HAP-1 (cell line): Measurements from ENCODE around the gene CLTA.
A peak's percentile ranks its signal among the peaks of the same experiment; 100 is the strongest.
"Not testable (repeated sequence)": the region's sequence is repeated elsewhere in the genome, so short reads cannot be mapped to it uniquely, and the experiment has no call there.

Experiments
- DNase-seq, 2 experiments: peaks; one replicate each; pipeline ENCODE4 v3.0.0-alpha.2; 2016 to 2020; ENCODE audit warnings: low spot score in 2 of 2
- H3K27me3 ChIP-seq: fragments of 250-450 bp; sonication (Bioruptor Pico); 2 replicates; pipeline ENCODE4 v1.5.1; 2020; ENCODE audit warnings: low read depth, mild to moderate bottlenecking, moderate library complexity
- H3K36me3 ChIP-seq: fragments of 250-450 bp; sonication (Bioruptor Pico); replicated peaks from 2 replicates; pipeline ENCODE4 v1.5.1; 2020; ENCODE audit warnings: mild to moderate bottlenecking
- H3K4me1 ChIP-seq: fragments of 250-450 bp; sonication (Bioruptor Pico); 2 replicates; pipeline ENCODE4 v1.5.1; 2020; ENCODE audit warnings: mild to moderate bottlenecking
- H3K4me3 ChIP-seq: fragments of 250-450 bp; sonication (Bioruptor Pico); 2 replicates; pipeline ENCODE4 v1.5.1; 2020; ENCODE audit warnings: mild to moderate bottlenecking, moderate library complexity
- H3K9me3 ChIP-seq: fragments of 250-450 bp; sonication (Bioruptor Pico); 2 replicates; pipeline ENCODE4 v1.5.1; 2020; ENCODE audit warnings: mild to moderate bottlenecking, moderate library complexity
- in situ Hi-C: fragments of 300-500 bp; cut with MboI; formaldehyde crosslinking; loops from 3 replicates; pipeline ENCODE4 v1.14.3; 2020; ENCODE audit warnings: low sequenced_read_pairs, inconsistent platforms, mixed read lengths

CLTA gene

DNA sequence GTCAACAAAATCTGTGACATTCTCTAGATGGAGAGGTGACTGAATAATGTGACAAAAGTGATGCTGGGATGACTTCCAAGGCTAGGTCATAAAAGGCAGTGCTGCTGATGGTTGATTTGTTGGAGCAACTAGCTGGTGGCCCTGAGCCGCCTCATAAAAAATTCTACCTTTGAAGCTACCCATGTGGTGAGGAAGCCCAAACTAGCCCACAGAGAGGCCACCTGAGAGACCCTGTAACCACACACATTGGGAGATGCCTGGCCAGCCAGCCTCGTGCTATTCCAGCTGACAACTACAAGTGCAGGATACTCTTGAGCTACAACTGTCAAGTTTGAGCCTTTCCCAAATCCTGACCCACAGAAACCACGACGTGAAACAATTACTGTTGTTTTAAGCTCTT lies 22.7 kb downstream of the CLTA start:
- Histone ChIP-seq H3K36me3 (peaks cover 73% of the 10 kb centered on the region), H3K4me3 (no peak overlapping the region), H3K4me1 (peaks cover 2% of the 10 kb centered on the region; the same call in 1 of the 2 replicates), H3K27me3 (no peaks in the 10 kb centered on the region), H3K9me3 (no peaks in the 10 kb centered on the region)
- no peak for DNase-seq
- in situ Hi-C loops: no loop called here

DNA sequence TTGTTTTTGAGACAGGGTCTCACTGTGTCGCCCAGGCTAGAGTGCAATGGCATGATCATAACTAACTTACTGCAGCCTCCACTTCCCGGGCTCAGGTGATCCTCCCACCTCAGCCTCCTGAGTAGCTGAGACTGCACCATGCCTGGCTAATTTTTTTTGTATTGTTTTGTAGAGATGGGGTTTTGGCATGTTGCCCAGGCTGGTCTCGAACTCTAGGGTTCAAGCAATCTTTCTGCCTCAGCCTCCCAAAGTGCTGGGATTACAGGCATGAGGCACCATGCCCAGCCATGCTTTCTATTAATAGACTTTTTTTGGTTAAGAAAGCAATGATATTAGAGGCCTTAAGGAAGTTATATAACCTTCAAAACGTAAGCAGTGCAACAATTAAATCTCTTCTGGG lies 23.3 kb downstream of the CLTA start:
- Histone ChIP-seq H3K9me3 (no peaks in the 10 kb centered on the region), H3K27me3 (no peaks in the 10 kb centered on the region), H3K4me3 (no peak overlapping the region), H3K36me3 (peaks cover 73% of the 10 kb centered on the region), H3K4me1 (peaks cover 2% of the 10 kb centered on the region; the same call in 1 of the 2 replicates)
- DNase-seq: no peak
- in situ Hi-C loops: no loop called here

DNA sequence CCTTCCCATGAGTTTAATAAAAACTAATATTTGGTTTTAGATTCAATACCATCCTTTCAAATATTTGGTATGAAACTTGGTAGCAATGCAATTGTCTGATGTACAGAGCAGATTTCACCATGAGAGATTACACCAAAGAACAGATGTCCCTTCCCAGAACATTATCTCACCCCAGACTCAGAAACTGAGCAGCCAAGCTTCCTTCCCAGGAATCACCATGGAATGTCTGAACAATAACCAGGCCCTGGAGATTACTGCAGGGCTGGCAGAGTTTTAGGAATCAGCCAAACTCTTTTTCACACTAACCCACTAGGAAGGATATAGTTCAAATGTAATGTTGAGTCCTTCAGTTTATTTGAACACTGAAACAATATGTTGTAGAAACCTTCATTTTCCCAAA lies 23.9 kb downstream of the CLTA start:
- Histone ChIP-seq H3K9me3 (no peaks in the 10 kb centered on the region), H3K4me3 (no peak overlapping the region), H3K27me3 (no peaks in the 10 kb centered on the region), H3K4me1 (peaks cover 2% of the 10 kb centered on the region; the same call in 1 of the 2 replicates), H3K36me3 (peaks cover 74% of the 10 kb centered on the region)
- in situ Hi-C loops: no loop called here
- DNase-seq: no peak

DNA sequence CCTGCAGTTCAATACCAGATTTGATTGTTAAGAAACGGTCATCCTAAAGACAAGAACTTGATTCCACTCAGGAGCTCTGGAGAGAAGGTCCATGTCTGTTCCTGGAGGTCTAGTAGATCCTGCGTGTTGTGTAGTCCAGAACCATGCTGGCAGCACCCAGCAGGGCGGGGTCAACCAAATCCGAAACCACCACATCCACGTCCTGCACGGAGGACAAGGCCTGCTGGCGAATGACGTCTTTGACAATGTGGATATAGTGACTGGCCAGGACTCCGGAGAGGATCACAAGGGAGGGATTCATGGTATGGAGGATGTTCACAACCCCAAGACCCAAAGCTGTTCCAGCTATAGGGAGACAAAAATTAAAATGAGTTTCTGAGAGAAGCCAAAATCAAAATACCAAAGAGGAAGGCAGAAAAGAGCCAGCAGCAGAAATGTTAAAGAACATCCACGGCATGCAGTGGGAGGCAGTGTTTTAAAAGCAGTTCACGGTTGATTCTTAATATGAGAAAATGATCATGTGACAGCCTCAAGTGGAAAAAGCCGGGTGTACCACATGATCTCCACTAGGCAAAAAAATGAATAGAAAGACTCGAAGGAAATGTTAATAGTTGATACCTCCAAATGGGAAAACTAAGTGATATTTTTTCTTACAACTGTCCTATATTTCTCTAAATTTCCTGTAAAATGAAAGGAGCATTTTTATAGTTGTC lies 26.7 kb downstream of the CLTA start:
- in situ Hi-C loops: no loop called here
- H3K36me3 ChIP-seq: peaks cover 69% of the 10 kb centered on the region

DNA sequence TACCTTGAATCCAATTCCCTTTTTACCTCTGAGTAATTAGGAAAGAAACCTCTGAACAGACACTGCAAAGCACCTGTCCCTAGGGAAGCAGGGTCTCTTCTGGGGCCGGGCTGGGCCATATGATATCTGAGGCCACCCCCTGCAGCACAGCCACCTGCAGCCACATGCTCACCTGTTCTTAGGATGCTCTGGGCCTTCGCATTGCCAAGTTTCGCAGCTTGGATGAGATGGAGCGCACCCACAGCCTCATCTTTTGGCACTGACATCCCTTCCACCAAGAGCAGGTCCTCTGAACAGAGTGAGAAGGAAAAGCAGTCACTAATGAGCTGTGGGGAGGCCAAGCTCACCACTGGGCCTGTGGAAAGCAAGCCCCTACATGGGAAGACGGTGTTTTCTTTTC lies 27.3 kb downstream of the CLTA start:
- Histone ChIP-seq H3K27me3 (no peaks in the 10 kb centered on the region), H3K4me1 (peaks cover 2% of the 10 kb centered on the region; the same call in 1 of the 2 replicates), H3K36me3 (peaks cover 72% of the 10 kb centered on the region), H3K9me3 (no peaks in the 10 kb centered on the region), H3K4me3 (no peak overlapping the region)
- in situ Hi-C loops: no loop called here
- no peak for DNase-seq

More for the DNA sequence above, 26.7 kb downstream of the CLTA start:
- Histone ChIP-seq H3K27me3 (no peaks in the 10 kb centered on the region), H3K4me3 (no peak overlapping the region), H3K4me1 (peaks cover 2% of the 10 kb centered on the region; the same call in 1 of the 2 replicates), H3K9me3 (no peaks in the 10 kb centered on the region)
- DNase-seq: no peak

DNA sequence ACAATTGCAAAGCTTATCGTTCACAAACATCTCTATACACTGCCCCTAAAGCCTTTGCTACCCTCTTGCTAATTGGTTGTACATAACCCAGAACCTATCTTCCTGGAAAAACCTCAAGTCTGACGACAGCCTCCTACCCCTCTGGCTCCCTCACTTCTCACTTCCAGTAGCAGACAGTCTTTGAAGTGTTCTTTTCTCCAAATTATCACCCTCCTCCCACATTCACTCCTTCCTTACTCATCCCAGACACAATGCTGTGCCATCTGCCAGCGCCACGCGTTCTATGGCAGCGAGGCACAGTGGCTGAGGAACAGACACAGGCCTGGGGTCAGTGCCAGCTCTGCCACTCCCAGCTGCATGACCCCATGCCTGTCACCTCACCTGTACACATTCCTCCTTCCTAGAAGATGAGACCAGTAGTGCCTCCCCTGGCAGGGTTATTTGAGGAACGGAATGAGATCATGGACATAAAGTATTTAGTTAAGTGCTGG lies 27.7 kb downstream of the CLTA start:
- in situ Hi-C loops: no loop called here
- no peak for DNase-seq
- no peaks in the 10 kb centered on the region for H3K9me3 ChIP-seq
- no peaks in the 10 kb centered on the region for H3K27me3 ChIP-seq
- H3K4me1 ChIP-seq: no peaks in the 10 kb centered on the region
- peaks cover 72% of the 10 kb centered on the region for H3K36me3 ChIP-seq
- no peak overlapping the region for H3K4me3 ChIP-seq

DNA sequence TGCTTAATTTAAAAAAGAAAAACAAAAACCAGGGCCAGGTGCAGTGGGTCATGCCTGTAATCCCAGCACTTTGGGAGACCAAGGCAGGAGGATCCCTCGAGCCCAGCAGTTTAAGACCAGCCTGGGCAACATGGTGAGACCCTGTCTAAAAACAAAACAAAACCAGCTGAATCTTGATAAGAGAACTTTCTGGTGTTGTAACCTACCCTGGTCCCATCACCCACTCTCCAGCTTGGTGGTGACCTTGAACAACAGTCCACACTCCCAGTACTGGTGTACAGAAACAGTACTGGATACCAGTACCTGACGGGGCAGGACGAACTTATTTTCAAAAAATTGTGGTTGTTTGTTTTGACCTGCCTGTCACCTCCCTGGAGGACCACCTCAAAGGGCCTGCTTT lies 30.9 kb downstream of the CLTA start:
- no peak overlapping the region for H3K4me3 ChIP-seq
- in situ Hi-C loops: no loop called here
- DNase-seq: no peak
- peaks cover 63% of the 10 kb centered on the region for H3K36me3 ChIP-seq
- no peaks in the 10 kb centered on the region for H3K9me3 ChIP-seq
- H3K27me3 ChIP-seq: no peaks in the 10 kb centered on the region
- H3K4me1 ChIP-seq: no peaks in the 10 kb centered on the region

DNA sequence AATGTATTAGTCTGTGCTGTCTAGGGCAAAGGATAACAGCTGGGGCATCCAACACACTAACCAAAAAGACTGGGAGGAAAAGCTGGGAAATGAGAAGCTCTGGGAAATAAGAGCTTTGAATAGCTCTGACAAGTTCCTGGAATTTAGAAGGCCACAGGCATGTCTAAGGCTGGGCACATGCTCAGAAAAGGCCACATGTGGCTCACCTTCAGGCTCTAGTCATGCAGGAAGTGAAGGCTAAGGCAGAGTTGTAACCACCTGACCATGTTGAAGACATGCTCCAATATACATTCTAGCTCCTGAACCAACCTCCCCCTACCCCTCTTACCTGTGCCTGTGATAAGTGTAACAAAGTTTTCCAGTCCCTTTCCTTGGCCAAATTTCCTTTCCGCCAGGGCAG lies 31.7 kb downstream of the CLTA start:
- Histone ChIP-seq H3K36me3 (peaks cover 63% of the 10 kb centered on the region), H3K4me1 (no peaks in the 10 kb centered on the region), H3K27me3 (no peaks in the 10 kb centered on the region), H3K4me3 (no peak overlapping the region), H3K9me3 (no peaks in the 10 kb centered on the region)
- no peak for DNase-seq
- in situ Hi-C loops: no loop called here

DNA sequence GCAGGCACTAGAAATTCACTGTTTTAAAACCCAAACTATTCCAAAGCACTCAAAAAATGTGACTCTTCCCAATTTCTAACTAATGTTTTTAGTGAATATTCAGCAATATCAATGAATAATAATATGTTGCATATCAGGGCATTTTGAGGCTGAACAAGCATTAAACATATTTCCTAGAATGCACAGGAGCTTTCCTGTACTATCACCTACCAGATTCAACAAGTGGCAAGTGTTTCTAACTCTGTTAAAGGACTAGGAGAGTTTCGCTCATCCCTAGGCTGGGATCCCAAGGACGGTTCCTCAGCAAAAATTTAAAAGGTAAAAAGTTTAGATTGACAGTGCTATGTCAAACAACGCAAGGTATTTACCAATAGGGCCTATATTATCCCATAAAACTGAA lies 46.5 kb downstream of the CLTA start:
- H3K9me3 ChIP-seq: no peaks in the 10 kb centered on the region
- peaks cover 15% of the 10 kb centered on the region for H3K36me3 ChIP-seq
- no peak for DNase-seq
- H3K27me3 ChIP-seq: no peaks in the 10 kb centered on the region
- in situ Hi-C loops: no loop called here
- no peak overlapping the region for H3K4me3 ChIP-seq
- no peaks in the 10 kb centered on the region for H3K4me1 ChIP-seq

DNA sequence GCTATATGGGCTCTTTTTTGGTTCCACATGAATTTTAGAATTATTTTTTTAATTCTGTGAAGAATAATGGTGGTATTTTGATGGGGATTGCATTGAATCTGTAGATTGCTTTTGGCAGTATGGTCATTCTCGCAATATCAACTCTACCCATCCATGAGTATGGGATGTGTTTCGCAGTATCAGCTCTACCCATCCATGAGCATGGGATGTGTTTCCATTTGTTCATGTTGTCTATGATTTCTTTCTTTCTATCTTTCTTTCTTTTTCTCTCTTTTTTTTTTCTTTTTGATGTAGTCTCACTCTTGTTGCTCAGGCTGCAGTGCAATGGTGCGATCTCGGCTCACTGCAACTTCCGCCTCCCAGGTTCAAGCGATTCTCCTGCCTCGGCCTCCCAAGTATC lies 48.5 kb downstream of the CLTA start:
- H3K4me1 ChIP-seq, H3K4me3 ChIP-seq, H3K36me3 ChIP-seq, in situ Hi-C loops, DNase-seq, H3K9me3 ChIP-seq, H3K27me3 ChIP-seq: not testable (repeated sequence)

DNA sequence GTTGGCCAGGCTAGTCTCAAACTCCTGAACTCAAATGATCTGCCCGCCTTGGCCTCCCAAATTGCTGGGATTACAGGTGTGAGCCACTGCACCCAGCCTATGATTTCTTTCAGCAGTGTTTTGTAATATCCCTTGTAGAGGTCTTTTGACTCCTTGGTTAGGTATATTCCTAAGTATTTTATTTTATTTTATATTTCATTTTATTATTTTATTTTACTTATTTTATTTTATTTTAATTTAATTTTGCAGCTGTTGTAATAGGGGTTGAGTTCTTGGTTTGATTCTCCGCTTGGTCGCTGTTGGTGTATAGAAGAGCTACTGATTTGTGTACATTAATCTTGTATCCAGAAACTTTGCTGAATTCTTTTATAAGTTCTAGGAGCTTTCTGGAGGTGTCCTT lies 49.0 kb downstream of the CLTA start:
- H3K4me1 ChIP-seq, H3K9me3 ChIP-seq, DNase-seq, H3K36me3 ChIP-seq, H3K4me3 ChIP-seq, in situ Hi-C loops, H3K27me3 ChIP-seq: not testable (repeated sequence)

DNA sequence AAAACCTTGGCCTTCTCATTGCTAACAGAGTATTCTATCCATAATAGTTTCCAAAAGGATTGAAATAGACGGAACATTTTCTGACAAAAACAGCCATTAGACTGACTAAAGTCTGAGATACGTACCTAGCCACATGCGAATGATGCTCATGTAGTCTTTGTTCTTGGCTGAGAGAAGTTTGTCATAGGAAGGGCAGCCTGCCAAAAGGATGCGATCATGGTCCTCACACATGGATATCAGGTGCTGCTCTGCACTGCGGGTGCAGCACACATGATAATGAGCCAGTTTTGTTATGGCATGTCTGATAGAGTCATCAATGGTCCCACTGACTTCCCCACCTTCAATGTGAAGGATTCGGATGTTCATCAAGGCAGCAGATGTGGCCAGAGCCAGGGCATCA lies 55.2 kb downstream of the CLTA start:
- Histone ChIP-seq H3K4me1 (no peaks in the 10 kb centered on the region), H3K27me3 (no peaks in the 10 kb centered on the region), H3K36me3 (peaks cover 16% of the 10 kb centered on the region), H3K9me3 (no peaks in the 10 kb centered on the region), H3K4me3 (no peak overlapping the region)
- DNase-seq: no peak
- in situ Hi-C loops: no loop called here

DNA sequence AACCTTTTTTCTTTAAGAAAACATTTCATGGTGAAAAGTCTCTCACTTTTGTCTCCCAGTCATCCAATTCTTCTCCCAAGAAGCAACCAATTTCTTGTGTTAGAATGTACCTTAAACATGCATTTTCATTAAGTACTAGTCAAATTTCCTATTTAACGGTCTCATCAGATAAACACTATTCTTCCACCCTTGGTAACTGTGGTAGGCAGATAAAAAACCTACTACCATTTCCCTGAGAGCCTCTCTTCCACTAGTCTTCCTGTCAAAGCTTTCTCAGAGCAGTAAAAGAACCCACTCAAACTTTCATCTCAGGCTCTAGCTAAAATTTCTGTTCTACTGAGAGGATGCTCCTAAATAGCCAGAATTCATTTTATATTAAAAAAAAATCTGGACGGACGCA lies 56.6 kb downstream of the CLTA start:
- DNase-seq: no peak
- H3K9me3 ChIP-seq: no peaks in the 10 kb centered on the region
- in situ Hi-C loops: no loop called here
- H3K4me3 ChIP-seq: no peak overlapping the region
- H3K36me3 ChIP-seq: peaks cover 16% of the 10 kb centered on the region
- H3K27me3 ChIP-seq: no peaks in the 10 kb centered on the region
- no peaks in the 10 kb centered on the region for H3K4me1 ChIP-seq

DNA sequence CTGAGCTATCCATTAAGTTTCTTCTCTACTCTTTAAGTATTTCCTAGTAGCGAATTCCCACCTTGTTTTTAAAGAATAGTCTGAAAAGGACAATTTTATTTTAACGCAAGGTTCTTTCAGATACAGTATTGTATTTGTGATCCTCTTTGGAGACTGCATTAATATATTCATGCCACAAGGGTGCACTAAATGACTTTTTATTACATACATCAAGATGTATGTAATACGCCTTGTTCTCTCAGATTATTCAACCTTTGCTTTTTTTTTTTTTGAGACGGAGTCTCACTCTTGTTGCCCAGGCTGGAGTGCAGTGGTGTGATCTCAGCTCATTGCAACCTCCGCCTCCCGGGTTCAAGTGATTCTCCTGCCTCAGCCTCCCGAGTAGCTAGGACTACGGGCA lies 57.3 kb downstream of the CLTA start:
- H3K9me3 ChIP-seq, in situ Hi-C loops, H3K27me3 ChIP-seq, H3K4me3 ChIP-seq, H3K4me1 ChIP-seq: not testable (repeated sequence)
- peaks cover 16% of the 10 kb centered on the region for H3K36me3 ChIP-seq
- DNase-seq: peak in 1 of 2 experiments; percentile 60

DNA sequence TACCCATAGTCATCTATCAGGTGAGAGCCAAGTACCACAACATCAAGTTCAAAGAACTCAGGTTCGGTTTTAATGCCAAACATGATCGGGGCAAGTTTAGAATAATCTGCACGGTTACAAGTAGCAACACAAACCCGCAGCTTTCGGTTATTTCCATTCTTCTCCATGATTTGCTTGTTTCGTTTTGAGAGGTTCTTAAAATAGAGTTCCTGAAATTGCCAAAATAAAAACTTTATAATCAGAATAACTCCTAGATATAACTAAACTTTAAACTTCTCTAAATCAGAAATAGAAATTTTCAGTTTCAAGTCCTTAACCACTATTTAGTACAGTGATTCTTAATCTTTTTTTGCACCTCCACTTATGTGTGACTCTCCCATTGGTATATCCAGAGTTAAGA lies 58.5 kb downstream of the CLTA start:
- DNase-seq: no peak
- Histone ChIP-seq H3K36me3 (peaks cover 13% of the 10 kb centered on the region), H3K4me1 (no peaks in the 10 kb centered on the region), H3K9me3 (no peaks in the 10 kb centered on the region), H3K4me3 (no peak overlapping the region), H3K27me3 (no peaks in the 10 kb centered on the region)
- in situ Hi-C loops: no loop called here
